Loucy (cell line): ENCODE data around the gene QPCT.
A peak's percentile ranks its signal among the peaks of the same experiment; 100 is the strongest.

Source experiments
- H2AFZ ChIP-seq: fragments of 200-600 bp; sonication (generic); 2 replicates; pipeline ENCODE4 v1.6.0; 2016; ENCODE audit warnings: antibody characterized with exemption, mild to moderate bottlenecking, low read length, moderate library complexity
- H3F3A ChIP-seq: fragments of 200-600 bp; 2 replicates; pipeline ENCODE4 v1.6.0; 2016; ENCODE audit warnings: antibody characterized with exemption, low read depth, mild to moderate bottlenecking
- H3K27me3 ChIP-seq: fragments of 200-600 bp; sonication (generic); 2 replicates; pipeline ENCODE4 v1.6.1; 2014; ENCODE audit warnings: low read length, mild to moderate bottlenecking; ENCODE audit not compliant: insufficient read depth, poor library complexity, severe bottlenecking
- H3K36me3 ChIP-seq: fragments of 200-600 bp; sonication (generic); 2 replicates; pipeline ENCODE4 v1.6.1; 2016; ENCODE audit warnings: low read length; ENCODE audit not compliant: insufficient read depth
- H3K4me1 ChIP-seq: fragments of 200-600 bp; sonication (generic); 2 replicates; pipeline ENCODE4 v1.5.1; 2014; ENCODE audit warnings: low read length, mild to moderate bottlenecking; ENCODE audit not compliant: insufficient read depth, poor library complexity, severe bottlenecking
- H3K4me2 ChIP-seq: fragments of 200-600 bp; sonication (generic); 2 replicates; pipeline ENCODE4 v1.6.0; 2014; ENCODE audit warnings: antibody characterized with exemption, low read length, low read depth, mild to moderate bottlenecking; ENCODE audit not compliant: poor library complexity, severe bottlenecking
- H3K4me3 ChIP-seq: fragments of 200-600 bp; sonication (generic); 2 replicates; pipeline ENCODE4 v1.5.1; 2014; ENCODE audit warnings: low read length, mild to moderate bottlenecking, mixed read lengths; ENCODE audit not compliant: poor library complexity, severe bottlenecking
- H3K79me2 ChIP-seq: fragments of 200-600 bp; sonication (generic); 2 replicates; pipeline ENCODE4 v1.6.1; 2014; ENCODE audit warnings: low read length; ENCODE audit not compliant: insufficient read depth
- H3K9ac ChIP-seq: fragments of 200-600 bp; sonication (generic); 2 replicates; pipeline ENCODE4 v1.6.0; 2014; ENCODE audit warnings: mild to moderate bottlenecking, low read depth, low read length, moderate library complexity; ENCODE audit not compliant: poor library complexity, severe bottlenecking
- H3K9me2 ChIP-seq: fragments of 200-600 bp; sonication (generic); replicated peaks from 2 replicates; pipeline ENCODE4 v1.6.1; 2016; ENCODE audit warnings: low read depth, low read length, mixed read lengths
- H3K9me3 ChIP-seq: fragments of 200-600 bp; sonication (generic); 2 replicates; pipeline ENCODE4 v1.6.1; 2014; ENCODE audit warnings: mild to moderate bottlenecking, antibody characterized with exemption, low read length, low read depth; ENCODE audit not compliant: insufficient read depth
- H4K20me1 ChIP-seq: fragments of 200-600 bp; sonication (generic); 2 replicates; pipeline ENCODE4 v1.6.0; 2014; ENCODE audit warnings: antibody characterized with exemption, low read length, mild to moderate bottlenecking; ENCODE audit not compliant: insufficient read depth, poor library complexity, severe bottlenecking
- EZH2phosphoT487 ChIP-seq: fragments of 200-600 bp; IDR thresholded peaks from 2 replicates; pipeline ENCODE4 v1.6.1; 2018; ENCODE audit warnings: antibody characterized with exemption, mild to moderate bottlenecking, moderate library complexity, borderline replicate concordance
- TF ChIP-seq, protein P1 (sequence below): fragments of 200-600 bp; sonication (generic); conservative IDR thresholded peaks from 2 replicates; pipeline ENCODE4 v1.5.1; 2014; ENCODE audit warnings: mild to moderate bottlenecking, antibody characterized with exemption, low read length

The QPCT gene

DNA sequence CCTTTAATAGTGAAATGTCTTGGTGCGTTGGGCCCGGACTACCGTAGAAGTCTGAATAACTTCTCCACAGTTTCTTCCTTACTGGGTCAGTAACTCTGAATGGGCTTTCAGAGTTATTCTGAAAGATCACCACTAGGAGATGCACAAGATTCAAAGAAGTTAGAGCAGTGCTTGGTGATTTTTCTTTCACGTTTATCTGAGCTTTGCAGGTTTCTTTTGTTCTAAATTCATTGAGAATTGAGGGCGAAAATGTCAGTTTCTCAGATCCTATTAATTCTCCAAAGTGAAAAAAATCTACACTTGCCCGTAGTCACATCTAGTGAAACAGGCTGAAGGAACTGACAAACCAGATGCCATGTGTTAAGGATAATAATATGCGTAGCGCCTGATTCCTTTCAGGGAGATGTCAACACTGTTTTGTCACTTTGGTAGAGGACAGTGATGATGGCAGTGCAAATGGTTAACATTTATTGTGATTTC lies 70.1 kb downstream of the QPCT start:
- Histone ChIP-seq H3K4me3 (no peak overlapping the region), H3K36me3 (no peaks in the 10 kb centered on the region), H3K9me2 (no peaks in the 10 kb centered on the region), H3K4me1 (peaks cover 16% of the 10 kb centered on the region), H2AFZ (peak overlapping the region; percentile 67), H4K20me1 (no peaks in the 10 kb centered on the region), H3F3A (no peaks in the 10 kb centered on the region), H3K9ac (no peak overlapping the region), H3K27me3 (no peaks in the 10 kb centered on the region), H3K4me2 (no peak overlapping the region), H3K9me3 (no peaks in the 10 kb centered on the region), H3K79me2 (no peaks in the 10 kb centered on the region)
- TF ChIP-seq EZH2phosphoT487, result no peak
- TF ChIP-seq, protein P1, sequence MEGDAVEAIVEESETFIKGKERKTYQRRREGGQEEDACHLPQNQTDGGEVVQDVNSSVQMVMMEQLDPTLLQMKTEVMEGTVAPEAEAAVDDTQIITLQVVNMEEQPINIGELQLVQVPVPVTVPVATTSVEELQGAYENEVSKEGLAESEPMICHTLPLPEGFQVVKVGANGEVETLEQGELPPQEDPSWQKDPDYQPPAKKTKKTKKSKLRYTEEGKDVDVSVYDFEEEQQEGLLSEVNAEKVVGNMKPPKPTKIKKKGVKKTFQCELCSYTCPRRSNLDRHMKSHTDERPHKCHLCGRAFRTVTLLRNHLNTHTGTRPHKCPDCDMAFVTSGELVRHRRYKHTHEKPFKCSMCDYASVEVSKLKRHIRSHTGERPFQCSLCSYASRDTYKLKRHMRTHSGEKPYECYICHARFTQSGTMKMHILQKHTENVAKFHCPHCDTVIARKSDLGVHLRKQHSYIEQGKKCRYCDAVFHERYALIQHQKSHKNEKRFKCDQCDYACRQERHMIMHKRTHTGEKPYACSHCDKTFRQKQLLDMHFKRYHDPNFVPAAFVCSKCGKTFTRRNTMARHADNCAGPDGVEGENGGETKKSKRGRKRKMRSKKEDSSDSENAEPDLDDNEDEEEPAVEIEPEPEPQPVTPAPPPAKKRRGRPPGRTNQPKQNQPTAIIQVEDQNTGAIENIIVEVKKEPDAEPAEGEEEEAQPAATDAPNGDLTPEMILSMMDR, result peak; percentile 97

DNA sequence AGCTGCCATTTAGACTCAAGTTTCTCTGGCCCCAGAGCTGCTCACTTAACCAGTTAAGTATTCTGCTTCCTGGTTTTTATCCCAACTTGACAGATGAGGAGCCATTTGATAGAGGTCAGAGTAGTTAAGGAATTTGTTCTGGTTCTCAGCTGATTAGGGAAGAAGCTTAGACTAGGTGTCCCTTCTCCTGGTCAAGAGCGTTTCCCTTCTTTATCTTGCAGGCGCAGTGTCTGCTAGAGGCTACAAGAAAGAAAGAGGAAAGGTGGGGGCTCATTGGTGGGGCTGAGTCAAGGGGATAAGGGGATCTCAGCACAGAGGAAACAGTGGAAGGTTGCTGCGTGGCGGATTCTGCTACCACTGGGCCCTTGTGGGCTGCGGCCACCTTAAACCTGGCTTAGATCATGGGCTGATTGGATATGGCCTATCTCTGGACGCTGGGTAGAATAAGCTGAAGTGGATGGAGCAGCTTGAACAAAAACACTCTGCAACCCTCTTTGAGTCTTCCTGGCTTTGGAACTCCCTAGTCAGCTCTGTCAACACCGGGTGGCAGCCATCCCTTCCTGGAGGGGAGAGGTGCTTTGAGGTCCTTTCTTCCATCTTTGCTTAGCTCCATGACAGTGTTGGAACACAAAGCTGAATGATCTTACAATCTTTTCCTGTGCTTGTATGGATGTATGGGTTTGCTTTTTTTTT lies 70.8 kb downstream of the QPCT start:
- TF ChIP-seq, protein P1, result peak; percentile 64
- no peak for TF ChIP-seq EZH2phosphoT487
- Histone ChIP-seq H3K9me2 (no peaks in the 10 kb centered on the region), H2AFZ (peak overlapping the region; percentile 67), H3K9me3 (no peaks in the 10 kb centered on the region), H3K4me2 (no peak overlapping the region), H4K20me1 (no peaks in the 10 kb centered on the region), H3K27me3 (no peaks in the 10 kb centered on the region), H3K79me2 (no peaks in the 10 kb centered on the region), H3K36me3 (no peaks in the 10 kb centered on the region), H3K4me3 (no peak overlapping the region), H3F3A (no peaks in the 10 kb centered on the region), H3K9ac (no peak overlapping the region), H3K4me1 (peaks cover 16% of the 10 kb centered on the region)

DNA sequence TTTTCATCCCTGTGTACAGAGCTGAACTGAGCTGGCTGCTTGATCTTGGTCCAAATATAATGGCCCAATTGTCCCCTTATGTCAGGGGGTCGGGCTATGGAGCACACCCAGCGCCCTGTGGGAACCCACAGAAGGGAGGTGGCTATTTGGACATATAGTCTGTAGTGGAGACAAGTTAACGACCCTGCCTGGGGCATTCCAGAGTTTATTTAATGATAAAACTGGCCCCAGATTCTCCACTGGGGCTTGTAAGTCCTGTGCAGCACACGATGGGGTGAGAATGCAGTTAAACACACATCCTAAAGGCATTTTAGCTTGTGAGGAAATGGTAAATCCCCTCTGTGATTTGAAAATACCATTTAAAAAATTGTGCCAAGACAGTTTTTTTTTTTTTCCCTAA lies 72.9 kb downstream of the QPCT start:
- H3K9ac ChIP-seq, result no peak overlapping the region
- no peaks in the 10 kb centered on the region for H4K20me1 ChIP-seq
- peaks cover 11% of the 10 kb centered on the region for H3K4me1 ChIP-seq
- H3K79me2 ChIP-seq, result no peaks in the 10 kb centered on the region
- H3F3A ChIP-seq, result no peaks in the 10 kb centered on the region
- no peak overlapping the region for H3K4me3 ChIP-seq
- TF ChIP-seq, protein P1, result no peak
- no peaks in the 10 kb centered on the region for H3K27me3 ChIP-seq
- no peaks in the 10 kb centered on the region for H3K9me2 ChIP-seq
- H3K36me3 ChIP-seq, result no peaks in the 10 kb centered on the region
- H2AFZ ChIP-seq, result no peak overlapping the region
- H3K4me2 ChIP-seq, result no peak overlapping the region
- H3K9me3 ChIP-seq, result no peaks in the 10 kb centered on the region
